ENCODE measurements around the gene TRIM66. TPM values are rescaled to one million over a fixed set of nuclear protein-coding genes. Genes with fewer than 3 reads are reported as not detected.
A peak's percentile ranks its signal among the peaks of the same experiment; 100 is the strongest.

TRIM66 gene
- total and polyA plus RNA-seq, 9 of the 15 experiments (the other 6 are each of a cell fraction or from before 2014, with no cell fraction given), result 1.1 to 7.3 (median 4.9) TPM

GRCh38 chr11:8688414-8689362 is 6.2 kb upstream of the TRIM66 start (continued):
- TF ChIP-seq, protein P1, sequence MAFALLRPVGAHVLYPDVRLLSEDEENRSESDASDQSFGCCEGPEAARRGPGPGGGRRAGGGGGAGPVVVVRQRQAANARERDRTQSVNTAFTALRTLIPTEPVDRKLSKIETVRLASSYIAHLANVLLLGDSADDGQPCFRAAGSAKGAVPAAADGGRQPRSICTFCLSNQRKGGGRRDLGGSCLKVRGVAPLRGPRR (CRISPR knock-in tag; IDR thresholded peaks at IDR 0.05), result no peak
- peak; percentile 96 for TF ChIP-seq NR2C2 (CRISPR knock-in tag; IDR thresholded peaks at IDR 0.05)
- TF ChIP-seq NR2C2 (tag; IDR thresholded peaks at IDR 0.05), result peak; percentile 99
- no peak for TF ChIP-seq MAFG (tag; conservative IDR thresholded peaks at IDR 0.05)
- peak; percentile 98 for TF ChIP-seq NR2C1 (IDR thresholded peaks at IDR 0.05)
- TF ChIP-seq NR2C1 (tag; IDR thresholded peaks at IDR 0.05), result peak; percentile 99
- TF ChIP-seq ZNF133 (CRISPR knock-in tag; IDR thresholded peaks at IDR 0.05), result no peak
- TF ChIP-seq HSF4 (CRISPR knock-in tag; IDR thresholded peaks at IDR 0.05; ENCODE audit: borderline replicate concordance), result no peak
- peak in 1 of 2 experiments; percentile 58; a peak in 1 of 4 replicates for TF ChIP-seq NONO (IDR thresholded peaks at IDR 0.05; ENCODE audit: low read depth in 2 of 2, low read length in 1 of 2)
- TF ChIP-seq FOXJ3 (CRISPR knock-in tag; IDR thresholded peaks at IDR 0.05), result no peak
- no peak for TF ChIP-seq TAF15 (IDR thresholded peaks at IDR 0.05; ENCODE audit: low read depth, low read length)
- TF ChIP-seq ZNF655 (CRISPR knock-in tag; IDR thresholded peaks at IDR 0.05), result no peak
- TF ChIP-seq, protein P2, sequence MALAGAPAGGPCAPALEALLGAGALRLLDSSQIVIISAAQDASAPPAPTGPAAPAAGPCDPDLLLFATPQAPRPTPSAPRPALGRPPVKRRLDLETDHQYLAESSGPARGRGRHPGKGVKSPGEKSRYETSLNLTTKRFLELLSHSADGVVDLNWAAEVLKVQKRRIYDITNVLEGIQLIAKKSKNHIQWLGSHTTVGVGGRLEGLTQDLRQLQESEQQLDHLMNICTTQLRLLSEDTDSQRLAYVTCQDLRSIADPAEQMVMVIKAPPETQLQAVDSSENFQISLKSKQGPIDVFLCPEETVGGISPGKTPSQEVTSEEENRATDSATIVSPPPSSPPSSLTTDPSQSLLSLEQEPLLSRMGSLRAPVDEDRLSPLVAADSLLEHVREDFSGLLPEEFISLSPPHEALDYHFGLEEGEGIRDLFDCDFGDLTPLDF (CRISPR knock-in tag; IDR thresholded peaks at IDR 0.05), result peak; percentile 25; the same call in 1 of the 2 replicates
- TF ChIP-seq RBM25 (IDR thresholded peaks at IDR 0.05; ENCODE audit: low read depth, low read length, severe bottlenecking), result no peak
- no peak for TF ChIP-seq MTF1 (CRISPR knock-in tag; IDR thresholded peaks at IDR 0.05; ENCODE audit: borderline replicate concordance)
- TF ChIP-seq, protein P3, sequence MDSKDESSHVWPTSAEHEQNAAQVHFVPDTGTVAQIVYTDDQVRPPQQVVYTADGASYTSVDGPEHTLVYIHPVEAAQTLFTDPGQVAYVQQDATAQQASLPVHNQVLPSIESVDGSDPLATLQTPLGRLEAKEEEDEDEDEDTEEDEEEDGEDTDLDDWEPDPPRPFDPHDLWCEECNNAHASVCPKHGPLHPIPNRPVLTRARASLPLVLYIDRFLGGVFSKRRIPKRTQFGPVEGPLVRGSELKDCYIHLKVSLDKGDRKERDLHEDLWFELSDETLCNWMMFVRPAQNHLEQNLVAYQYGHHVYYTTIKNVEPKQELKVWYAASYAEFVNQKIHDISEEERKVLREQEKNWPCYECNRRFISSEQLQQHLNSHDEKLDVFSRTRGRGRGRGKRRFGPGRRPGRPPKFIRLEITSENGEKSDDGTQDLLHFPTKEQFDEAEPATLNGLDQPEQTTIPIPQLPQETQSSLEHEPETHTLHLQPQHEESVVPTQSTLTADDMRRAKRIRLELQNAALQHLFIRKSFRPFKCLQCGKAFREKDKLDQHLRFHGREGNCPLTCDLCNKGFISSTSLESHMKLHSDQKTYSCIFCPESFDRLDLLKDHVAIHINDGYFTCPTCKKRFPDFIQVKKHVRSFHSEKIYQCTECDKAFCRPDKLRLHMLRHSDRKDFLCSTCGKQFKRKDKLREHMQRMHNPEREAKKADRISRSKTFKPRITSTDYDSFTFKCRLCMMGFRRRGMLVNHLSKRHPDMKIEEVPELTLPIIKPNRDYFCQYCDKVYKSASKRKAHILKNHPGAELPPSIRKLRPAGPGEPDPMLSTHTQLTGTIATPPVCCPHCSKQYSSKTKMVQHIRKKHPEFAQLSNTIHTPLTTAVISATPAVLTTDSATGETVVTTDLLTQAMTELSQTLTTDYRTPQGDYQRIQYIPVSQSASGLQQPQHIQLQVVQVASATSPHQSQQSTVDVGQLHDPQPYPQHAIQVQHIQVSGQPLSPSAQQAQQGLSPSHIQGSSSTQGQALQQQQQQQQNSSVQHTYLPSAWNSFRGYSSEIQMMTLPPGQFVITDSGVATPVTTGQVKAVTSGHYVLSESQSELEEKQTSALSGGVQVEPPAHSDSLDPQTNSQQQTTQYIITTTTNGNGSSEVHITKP (IDR thresholded peaks at IDR 0.05; ENCODE audit: partially characterized antibody), result peak; percentile 68
- no peak for TF ChIP-seq U2AF2 (optimal IDR thresholded peaks at IDR 0.05; ENCODE audit: low read depth, low read length)
- TF ChIP-seq GATAD2A (IDR thresholded peaks at IDR 0.05), result no peak
- TF ChIP-seq HES1 (IDR thresholded peaks at IDR 0.05; ENCODE audit: low read depth), result no peak
- no peak for TF ChIP-seq MCM5 (IDR thresholded peaks at IDR 0.05; ENCODE audit: low read depth)

All from K562 (cell line).